Lung microvascular endothelial cell (primary cell): ENCODE measurements around the gene SND1. TPM values are rescaled to one million over a fixed set of nuclear protein-coding genes. Genes with fewer than 3 reads are reported as not detected.

Experiments
- DNase-seq, 2 donors: peaks; one replicate each; pipeline versions ENCODE4 v3.0.0 to v3.0.0-alpha.2; 2010; ENCODE audit warnings: low read depth in 2 of 2
- total RNA-seq: library from RNA; depleted of rRNA; stranded (reverse); fragments of >200 nt; gene quantifications from 2 replicates; pipeline ENCODE4 v1.2.1, GENCODE V29; 2014

Gene SND1
- total RNA-seq, 1 donor from 2014 or later, result 105 TPM

DNA sequence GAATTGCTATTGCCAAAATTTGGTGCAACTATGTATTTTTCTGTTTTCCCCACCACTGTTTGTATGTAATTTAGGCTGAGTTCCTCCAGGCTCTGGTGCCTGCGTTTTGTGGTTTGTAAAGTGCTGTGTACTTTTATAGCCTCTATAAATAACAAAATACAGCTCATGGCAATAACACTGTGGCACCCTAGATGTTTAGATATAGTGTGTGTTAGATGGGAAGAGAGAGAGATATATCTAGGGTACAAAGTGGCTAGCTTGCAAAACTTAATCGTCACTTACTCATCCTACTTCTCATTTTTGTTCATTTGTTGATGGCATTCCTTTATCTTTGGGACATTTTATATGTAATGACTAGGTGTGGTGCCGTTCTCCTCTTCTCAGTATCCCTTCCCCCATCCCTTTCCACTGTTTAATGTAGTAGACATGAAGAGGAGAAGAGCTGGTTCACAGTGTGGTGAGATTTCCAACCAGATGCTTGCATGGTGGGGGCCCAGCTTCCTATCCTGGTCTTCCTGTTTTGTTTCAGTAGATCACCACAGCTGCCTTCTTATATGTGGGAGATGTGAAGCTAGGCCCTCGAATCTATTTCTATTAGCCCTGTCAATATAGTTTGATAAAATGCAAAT lies 115.0 kb downstream of the SND1 start:
- peak in 1 of 2 donors; percentile 5 for DNase-seq

DNA sequence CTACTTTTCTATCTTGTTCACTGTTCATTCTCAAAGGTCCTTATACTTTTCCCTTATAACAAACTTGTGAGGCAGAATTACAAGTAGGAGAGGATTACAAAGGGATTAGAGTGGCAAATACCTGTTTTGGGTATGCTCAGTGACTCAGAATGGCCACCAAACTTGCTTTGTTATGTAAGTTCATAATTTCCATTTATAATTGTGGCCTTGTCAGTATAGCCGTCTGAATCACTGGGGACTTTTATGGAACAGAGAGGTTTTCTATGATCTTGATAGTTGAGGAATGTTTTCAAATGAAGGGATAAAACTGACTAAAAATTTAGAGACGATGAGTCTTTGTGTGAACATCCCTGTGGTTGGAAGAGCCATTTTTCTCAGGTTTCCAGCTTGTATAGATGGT lies 116.2 kb downstream of the SND1 start:
- DNase-seq, result no peak

DNA sequence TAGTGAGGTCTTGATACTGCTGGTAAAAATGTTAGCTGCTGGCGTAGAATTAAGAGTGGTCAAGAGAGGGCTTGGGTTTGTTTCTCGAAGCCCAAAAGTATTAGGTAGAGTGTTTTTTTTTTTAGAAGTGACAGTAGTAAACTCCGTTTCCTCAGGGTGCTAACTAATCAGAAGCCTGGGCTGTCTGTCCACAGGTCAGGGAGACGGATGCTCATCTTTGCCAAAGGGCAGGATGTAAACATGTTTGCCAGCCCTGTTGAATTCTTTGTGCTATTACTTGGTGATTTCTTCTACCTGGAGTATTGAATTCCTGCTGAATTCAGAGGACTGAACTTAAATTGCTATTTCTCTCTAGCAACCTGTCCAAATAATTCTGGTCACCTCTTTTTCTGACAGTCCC lies 117.1 kb downstream of the SND1 start:
- peak in 1 of 2 donors; percentile 5 for DNase-seq

DNA sequence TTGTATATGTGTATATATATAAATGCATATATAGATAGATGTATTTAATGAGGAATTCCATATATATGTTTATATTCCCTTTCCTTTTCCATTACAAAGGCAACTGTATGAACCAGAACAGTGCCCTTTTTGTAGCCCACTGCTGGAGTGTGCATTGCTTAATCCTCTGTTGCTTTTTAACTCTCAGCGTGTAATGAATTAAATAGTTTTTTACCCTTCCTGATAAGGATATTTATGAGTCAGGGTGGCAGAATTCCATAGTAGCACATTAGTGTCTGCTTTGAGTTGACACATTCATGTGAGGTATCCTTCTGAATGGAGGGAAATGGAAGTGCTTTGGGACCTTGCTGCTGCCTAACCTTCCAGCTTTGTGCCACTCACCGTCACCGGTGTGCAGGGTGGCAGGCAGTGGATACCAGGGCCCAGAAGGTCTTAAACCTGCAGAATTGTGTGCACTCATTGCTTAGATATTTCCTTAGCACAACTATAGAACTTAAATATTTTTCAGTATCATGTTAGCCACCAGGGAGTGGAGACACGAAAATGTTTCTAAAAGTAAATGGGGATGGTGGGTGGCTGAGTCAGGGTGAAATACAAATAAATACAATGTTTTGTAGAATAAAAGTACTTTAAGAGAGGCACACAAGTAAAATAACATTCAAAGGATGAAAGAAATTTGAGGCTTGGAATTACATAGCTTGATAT lies 117.9 kb downstream of the SND1 start:
- DNase-seq, result peak; percentile 16 to 19

DNA sequence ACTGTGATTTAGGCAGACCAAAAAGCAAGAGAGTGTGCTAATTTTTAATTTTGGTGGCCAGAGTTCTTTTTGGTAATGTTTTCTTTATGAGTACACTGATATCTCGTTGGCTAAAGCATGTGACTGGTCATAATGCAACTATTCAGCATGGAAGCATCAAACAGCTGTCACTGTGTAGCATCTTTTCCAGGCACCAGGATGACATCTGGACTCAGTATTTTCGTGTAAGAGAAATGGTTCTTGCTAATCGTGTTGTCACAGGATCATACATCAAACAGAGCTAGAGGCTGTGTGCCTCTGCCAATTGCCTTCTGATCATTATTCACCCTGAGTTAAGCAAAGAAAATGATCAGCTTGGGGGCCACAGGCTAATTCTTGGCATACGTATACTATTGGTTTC lies 118.9 kb downstream of the SND1 start:
- DNase-seq, result no peak

DNA sequence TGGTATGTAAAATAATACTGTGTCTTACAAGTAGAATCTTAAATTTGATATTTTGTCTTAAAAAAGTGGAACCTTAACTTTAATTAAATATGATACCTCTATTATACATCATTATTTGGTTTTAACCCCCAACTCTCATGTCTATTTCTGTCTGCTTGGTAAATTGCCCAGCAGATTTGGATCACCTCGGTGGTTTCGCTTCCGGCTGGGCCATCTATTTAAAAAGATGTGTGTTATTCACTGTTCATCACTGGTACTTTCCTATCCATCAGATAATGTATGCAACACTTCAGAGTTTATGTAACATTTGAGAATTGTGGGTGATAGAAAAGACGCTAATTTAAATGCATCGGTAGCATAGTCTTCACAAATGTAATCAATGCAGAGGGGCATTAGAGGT lies 119.7 kb downstream of the SND1 start:
- DNase-seq, result no peak

DNA sequence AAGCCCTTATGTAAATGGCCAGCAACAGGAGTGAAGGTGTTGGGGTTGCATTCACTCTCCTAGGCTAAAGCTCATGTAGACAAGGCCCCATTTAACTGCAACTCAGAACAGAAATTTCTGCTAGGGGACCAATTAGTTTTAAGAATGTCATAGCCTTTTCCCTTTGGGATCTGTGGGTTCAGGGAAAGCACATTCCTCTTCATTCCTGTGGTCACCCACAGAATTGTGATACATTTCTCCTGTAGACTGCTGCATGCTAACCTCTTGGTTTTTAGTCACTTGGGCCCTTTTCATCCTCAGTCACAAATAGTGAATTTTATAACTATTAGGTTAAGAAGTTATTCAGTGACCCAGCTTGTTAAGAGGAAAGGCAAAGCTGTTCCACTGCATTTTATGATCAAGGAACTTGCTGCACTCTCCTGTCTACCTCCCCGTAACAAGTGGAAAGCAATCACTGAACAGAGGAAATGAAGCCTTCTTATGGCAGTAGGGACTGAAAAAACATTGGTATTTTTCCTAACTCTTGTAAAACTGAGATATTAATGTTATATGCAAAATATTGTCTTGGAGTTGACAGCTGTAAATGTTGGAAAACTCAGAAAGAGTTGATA lies 124.9 kb downstream of the SND1 start:
- no peak for DNase-seq

DNA sequence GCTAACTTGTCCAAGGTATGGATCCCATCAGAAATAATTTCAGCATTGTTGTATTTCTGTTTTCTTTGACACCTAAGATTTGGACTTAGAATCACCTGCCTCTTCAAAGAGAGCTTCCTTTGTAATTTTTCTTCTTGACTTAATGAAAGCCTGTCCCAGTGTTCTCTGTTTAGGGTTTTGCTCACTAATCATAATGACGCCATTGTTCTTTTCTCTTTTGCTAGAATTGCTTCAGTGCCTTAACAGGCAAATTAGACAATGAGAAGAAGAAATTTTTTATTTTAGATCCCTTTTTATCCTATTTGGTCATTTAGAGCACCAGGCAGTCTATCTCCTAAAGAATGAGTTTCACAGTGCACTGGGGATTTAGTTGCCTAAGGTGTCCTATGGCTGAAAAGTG lies 128.5 kb downstream of the SND1 start:
- DNase-seq, result no peak

DNA sequence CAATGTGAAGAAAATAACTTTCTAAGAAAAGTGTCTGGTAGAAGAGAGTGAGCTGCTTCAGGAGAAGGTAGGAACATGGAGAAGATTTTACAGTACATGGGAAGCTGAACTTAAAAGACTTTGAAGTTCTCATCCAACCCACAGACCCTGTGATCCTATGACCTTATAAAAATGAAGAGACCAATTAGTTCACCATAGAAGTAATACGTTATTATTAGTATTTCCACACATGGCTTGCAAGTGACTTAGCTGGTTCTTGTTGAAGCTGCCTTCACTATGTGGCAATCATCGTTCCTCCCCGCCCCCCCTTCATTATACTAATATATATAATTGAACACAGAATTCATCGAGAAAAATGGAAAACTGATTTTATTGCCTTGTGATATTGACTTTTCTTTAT lies 129.1 kb downstream of the SND1 start:
- no peak for DNase-seq

DNA sequence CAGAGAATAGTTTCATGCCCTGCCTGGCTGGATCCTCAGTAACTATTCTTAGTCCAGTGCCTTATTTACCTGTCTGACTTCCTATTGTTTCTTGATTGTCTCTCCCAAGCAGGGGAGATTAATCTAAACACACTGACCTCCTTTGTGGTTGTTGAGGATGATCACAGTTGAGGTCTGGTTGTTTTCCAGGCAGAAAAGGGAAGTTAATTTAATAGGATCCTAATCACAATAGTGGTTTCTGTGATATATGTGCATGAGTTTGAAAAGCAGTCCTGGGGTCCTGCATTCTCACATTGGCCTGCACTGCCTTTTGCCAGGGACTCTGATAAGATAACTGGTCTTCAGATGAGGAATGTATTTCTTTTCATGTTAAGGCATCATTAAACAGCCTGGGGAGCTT lies 130.1 kb downstream of the SND1 start:
- no peak for DNase-seq

DNA sequence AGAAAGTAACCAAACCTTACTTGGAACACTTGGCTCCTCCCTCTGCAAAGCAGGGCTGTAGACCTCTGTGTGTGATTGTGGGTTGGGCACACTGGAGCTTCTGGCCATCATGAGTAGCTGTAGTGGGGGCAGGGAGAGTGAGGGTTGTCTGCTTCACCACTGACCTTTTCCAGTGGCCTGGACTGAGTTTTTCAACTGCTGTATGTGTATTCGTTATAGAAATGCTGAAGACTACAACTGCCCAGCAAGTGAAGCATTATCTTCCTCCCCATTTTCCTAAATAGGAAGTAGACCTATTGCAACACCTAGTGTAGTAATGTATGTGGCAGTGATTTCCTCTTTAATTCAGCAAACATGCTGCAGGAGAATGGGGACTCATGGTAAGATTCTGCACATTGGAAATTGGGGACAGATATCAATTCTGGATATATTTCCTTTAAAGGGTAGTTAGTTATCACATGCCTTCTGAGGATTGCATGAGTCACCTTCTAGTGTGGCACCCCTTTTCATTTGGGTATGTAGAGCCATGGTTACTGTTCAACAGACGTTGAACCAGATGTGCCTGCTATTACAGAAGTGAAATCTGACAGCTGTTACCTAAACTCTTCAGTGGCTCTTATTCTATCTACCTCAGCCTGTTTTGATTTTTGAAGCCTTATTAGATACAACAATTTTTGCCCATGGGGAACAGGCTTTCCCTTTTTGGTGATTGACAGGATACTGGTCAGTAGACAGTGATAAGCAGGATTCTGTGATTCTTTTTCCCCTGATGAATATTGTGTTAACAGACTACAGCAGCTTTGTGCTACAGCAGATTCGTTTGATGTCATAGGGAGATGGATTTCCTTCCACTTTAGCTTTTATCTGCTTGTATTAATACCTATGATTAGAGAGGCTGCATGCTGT lies 130.9 kb downstream of the SND1 start:
- peak in 1 of 2 donors; percentile 16 for DNase-seq

DNA sequence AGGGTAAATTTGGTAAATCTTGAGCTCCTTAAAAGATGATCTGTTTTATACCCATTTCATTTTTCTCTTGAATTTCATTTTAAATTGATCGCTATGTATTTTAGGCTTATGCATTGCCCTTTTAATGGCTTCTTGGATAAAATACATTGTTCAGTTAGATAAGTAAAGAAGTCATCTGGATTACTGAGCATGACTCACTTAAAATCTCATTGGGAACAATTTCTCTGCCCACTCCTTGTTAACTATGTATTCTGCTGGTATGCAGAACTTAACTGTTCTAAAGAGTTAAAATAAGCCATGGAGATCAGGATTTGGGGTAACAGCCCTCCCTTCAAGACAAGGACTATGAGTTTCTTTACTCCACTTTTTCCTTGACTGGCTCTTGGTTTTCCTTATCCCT lies 134.2 kb downstream of the SND1 start:
- DNase-seq, result no peak

DNA sequence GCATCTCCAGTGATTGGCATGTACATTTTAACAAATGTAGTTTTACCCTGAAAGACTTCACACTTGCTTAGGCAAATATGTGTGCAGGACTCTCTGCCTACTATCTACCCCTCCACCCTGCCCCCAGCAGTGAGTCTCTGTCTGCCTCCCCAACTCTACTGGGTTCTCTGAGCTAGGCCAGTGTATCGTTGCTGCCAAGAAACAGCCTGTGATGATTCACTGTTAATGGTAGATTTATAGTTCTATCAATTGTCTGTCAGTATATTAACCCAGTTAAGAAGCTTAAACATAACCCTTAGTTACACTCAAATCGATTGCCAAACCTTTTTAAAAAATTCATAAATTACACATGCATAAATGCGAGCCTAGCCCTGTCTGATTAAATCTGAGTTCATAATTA lies 137.0 kb downstream of the SND1 start:
- no peak for DNase-seq

DNA sequence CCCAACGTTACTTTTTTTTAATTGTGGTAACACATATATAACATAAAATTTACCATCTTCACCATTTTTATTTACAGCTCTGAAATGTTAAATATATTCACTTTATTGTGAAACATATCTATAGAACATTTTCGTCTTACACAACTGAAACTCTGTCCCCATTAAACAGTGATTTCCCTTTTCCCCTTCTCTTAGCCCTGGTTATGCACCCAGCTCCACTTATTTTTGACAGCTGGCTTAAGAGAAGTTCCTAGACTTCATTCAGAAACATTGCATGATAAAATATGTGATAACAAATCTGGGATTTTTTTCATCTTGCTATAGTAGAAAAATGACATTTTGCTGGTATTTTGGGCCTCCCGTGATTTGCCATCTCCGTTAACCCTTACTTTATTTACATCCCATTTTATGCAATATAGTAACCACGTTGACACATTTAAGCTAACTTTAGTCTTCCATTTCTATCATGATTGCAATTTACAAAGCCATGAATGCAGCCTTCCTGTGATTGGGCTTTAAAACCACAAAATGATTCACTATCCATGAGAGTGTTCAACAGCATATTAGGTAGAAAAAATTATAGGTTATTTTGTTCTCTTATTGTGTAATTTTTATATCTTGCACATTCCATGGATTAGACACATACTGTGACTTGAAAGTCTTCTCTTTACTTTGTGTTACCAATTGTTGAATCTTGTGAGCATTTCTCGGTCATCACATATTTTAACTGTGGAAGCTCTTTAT lies 139.6 kb downstream of the SND1 start:
- DNase-seq, result no peak

DNA sequence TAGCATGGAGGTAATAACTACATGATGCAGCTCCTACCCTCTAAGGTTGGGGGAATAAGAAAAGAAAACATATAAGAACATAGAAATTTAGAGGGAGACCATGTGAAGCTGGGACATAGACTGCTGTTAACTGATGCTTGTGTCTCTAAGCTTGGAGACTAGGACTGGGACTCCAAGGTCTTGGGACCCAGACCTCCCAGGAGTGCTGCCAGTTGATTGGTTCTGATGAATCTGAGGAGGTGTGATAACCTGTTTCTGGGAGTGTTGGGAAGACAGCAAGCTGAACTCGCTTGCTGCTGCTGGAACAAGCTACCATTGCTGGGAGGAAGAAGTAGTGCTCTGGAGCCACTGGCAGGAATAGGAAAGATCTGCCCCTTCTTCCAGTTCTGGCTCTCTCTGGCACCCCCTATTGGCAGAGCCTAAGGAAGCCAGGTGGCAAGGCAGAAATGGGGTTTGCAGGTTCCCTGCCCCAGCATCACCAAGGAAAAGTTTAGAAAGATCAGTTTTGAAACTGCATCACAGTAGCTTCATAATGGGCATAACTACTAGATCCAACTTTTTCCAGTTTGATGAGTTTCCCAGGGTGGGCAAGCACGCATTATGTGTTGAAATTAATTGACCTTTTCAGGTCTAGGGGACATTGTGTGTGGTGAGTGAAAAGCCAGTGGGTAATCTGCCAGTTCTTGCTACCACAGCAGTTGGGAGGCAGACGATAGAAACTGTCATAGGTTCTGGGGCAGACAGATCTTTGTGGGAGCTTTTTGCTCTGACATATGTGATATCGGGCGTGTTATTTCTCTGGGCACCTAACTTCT lies 140.7 kb downstream of the SND1 start:
- DNase-seq, result no peak

DNA sequence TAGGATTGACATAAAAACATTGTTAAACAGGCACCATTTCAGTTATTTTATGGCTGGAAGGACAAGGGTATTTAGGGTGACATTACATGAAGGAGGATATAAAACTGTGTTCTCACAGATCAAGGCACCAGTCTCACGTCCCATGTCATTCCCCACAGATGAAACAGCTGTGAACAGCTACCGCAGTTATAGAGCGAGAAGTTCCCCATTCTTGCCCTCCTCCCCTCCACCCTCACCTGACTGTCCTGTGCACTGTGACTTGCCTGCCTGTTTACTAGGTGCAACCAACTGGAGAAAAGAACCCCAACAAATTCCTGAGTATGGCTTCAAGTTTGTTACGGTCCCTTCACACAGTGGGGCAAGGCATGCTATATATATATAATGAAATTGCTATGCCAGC lies 141.6 kb downstream of the SND1 start:
- DNase-seq, result no peak

DNA sequence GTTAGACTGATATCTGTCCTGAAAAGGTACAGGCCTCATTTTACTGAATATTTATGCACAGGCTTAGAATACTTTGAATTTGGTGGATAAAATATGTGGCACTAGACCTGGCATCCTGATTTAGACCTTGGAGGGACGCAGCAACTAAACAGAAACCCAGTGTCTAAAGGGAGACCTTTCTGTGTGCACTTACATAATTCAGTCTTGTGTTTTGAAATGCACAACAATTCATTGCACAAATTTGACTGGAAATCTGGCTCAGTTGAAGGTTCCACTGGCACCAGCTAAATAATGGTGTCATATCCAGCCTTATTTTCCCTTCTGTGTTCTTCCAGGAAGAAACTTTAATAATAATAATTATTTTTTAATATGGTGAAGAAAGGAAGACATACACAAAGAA lies 142.1 kb downstream of the SND1 start:
- DNase-seq, result peak in 1 of 2 donors; percentile 17

DNA sequence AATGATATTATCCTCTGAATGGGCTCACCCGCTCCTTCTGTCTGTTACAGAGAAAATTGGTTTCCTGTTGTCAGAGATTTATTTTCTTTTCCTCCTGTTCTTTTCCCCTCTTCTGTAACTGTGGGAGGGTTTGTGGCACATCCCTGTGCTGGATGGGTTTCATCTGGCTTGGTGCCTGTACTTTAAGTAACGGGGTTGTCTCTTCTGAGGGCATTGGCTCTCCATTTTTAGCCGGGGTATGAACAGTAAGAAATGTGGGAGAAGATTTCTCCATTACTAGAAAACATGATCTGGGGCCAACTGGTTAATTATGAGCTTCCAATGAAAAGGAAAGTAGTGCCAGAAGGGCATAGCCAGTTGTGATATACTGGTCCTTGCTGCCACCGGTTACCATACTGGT lies 142.6 kb downstream of the SND1 start:
- no peak for DNase-seq

DNA sequence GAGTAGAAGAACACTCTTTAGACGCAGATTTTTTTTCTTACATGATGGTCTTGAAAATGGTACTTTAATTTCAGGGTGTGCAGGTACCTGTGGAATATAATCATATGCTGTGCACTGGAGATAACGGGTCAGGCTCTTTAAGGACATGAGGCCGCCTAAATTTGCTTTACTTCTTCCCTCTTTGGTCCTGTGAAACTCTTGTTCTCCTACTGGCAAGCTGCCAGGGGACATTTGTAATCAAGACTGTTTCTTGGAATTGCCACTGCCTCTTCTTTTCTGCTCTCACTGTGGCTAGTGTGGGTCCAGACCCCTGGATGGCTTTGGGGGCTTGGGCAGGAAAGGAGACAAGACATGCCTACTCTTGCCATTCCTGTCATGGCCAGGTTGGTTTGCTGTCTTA lies 146.0 kb downstream of the SND1 start:
- peak in 1 of 2 donors; percentile 32 for DNase-seq

DNA sequence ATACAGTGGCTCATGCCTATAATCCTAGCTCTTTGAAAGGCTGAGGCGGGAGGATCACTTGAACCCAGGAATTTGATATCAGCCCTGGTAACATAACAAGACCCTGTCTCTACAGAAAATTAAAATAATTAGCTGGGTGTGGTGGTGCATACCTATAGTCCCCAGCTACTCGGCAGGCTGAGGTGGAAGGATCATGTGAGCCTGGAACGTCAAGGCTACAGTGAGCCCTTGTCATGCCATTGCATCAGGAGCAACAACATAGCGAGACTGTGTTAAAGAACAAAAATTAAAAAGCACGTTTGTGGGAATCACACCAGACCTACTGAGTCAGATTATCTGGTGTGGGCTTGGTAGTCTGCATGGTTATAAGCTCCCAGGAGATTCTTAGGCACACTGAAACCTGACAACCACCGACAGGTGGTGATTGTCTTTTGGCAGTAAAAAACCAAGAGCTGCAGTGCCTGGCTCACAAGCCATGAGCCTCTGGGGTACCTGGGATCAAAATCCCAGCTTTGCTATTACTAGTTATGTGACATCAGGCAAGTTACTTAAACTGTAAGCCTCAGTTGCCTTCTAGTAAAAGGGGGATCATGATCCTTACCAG lies 146.9 kb downstream of the SND1 start:
- no peak for DNase-seq
